Adipose tissue (tissue), 3 donors: Measurements from ENCODE around the gene GLT1D1. TPM values are rescaled to one million over a fixed set of nuclear protein-coding genes. Genes with fewer than 3 reads are reported as not detected.
"Not testable (repeated sequence)": the region's sequence is repeated elsewhere in the genome, so short reads cannot be mapped to it uniquely, and the experiment has no call there.

Experiments used
- H3K27ac ChIP-seq: one replicate; pipeline ENCODE4 v1.5.1; 2013; ENCODE audit warnings: low read depth, low read length
- WGBS, 3 donors: extraction: QIAGEN DNeasy Blood & Tissue Kit; methylation state at CpG; one replicate each; pipeline ENCODE4 v1.1.7; 2013; 5-methylcytosine and 5-hydroxymethylcytosine counted together
- polyA plus RNA-seq, 3 donors: library from polyadenylated mRNA; stranded (reverse); fragments of 200-250 nt; gene quantifications; one replicate each; pipeline ENCODE4 v1.2.3, GENCODE V29; 2013
- donor health status: healthy with polysubstance abuse.
- donor health status: Bipolar disorder and iron deficiency.
- donor health status: healthy.

Gene GLT1D1
- polyA plus RNA-seq, 3 donors: 0.20 to 7.0 (median 3.4) TPM

DNA sequence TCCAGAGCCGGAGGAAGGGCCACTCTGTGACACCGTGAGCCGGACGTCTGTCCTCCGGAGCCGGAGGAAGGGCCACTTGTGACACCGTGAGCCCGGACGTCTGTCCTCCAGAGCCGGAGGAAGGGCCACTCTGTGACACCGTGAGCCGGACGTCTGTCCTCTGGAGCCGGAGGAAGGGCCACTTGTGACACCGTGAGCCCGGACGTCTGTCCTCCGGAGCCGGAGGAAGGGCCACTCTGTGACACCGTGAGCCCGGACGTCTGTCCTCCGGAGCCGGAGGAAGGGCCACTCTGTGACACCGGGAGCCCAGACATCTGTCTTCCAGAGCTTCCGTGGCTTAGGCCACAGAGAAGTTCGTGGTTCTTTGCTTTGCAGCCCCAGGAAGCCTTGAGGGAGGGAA, 6.6 kb upstream of the GLT1D1 start:
- WGBS, 3 donors: 87 to 90% (median 89%) methylated on average over 22 to 27 of the region's 27 CpGs
- not testable (repeated sequence) for H3K27ac ChIP-seq

DNA sequence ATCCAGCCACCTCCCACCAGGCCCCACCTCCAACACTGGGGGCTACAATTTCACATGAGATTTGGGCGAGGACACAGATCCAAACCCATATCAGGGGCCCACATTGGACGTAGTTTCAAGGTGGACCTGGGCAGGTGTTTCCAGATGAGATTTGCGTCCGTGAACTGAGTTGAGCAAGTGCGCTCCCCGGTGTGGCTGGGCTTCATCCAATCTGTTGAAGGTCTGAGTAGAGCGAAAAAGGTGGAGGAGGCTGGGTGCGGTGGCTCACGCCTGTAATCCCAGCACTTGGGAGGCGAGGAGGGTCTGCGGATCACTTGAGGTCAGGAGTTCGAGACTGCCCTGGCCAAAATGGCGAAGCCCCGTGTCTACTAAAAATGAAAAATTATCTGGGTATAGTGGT, 4.9 kb upstream of the GLT1D1 start:
- H3K27ac ChIP-seq: no peak overlapping the region
- WGBS, 3 donors: 92 to 96% (median 96%) methylated on average over 14 of the region's 14 CpGs

DNA sequence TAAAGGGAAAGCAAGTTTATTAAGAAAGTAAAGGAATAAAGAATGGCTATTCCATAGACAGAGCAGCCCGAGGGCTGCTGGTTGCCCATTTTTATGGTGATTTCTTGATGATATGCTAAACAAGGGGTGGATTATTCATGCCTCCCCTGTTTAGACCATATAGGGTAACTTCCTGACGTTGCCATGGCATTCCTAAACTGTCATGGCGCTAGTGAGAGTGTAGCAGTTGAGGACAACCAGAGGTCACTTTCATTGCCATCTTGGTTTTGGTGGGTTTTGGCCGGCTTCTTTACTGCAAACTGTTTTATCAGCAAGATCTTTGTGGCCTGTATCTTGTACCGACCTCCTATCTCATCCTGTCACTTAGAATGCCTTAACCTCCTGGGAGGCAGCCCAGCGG, 3.5 kb upstream of the GLT1D1 start:
- 58 to 65% (median 60%) methylated on average over 6 of the region's 6 CpGs for WGBS, 3 donors
- H3K27ac ChIP-seq: not testable (repeated sequence)

DNA sequence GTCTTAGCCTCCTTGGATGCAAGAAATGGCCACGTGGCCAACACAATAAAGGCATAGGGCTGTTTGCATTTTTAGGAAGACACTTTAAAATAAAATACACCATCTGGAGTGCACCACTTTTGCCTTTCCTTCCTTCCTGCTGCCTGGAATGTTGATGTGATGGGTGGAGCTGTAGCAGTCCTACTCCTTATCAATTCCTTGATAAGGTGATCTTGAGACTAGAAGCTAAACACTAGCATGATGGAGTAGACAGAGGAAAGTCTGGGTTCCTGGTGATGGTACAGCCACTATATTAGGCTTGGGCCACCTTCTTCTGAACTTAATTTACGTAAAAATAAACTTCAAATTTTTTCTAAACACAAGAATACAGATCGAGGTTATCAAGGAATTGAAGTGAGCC, 2.9 kb upstream of the GLT1D1 start:
- 56 to 77% (median 63%) methylated on average over 3 of the region's 3 CpGs for WGBS, 3 donors
- no peak overlapping the region for H3K27ac ChIP-seq

DNA sequence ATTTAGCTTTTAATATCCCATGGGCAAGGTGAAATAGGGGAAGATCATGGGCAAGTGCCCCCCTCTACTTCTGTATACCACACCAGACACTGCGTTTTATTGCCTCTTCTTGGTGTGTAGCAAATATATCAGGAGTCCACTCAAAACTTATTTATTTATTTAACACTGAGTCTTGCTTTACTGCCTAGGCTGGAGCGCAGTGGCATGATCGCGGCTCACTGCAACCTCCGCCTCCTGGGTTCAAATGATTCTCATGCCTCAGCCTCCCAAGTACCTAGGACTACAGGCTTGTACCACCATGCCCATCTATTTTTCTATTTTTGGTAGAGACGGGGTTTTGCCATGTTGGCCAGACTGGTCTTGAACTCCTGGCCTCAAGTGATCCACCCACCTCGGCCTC, 1.8 kb upstream of the GLT1D1 start:
- WGBS, 3 donors: 74 to 88% (median 81%) methylated on average over 7 of the region's 7 CpGs
- not testable (repeated sequence) for H3K27ac ChIP-seq

DNA sequence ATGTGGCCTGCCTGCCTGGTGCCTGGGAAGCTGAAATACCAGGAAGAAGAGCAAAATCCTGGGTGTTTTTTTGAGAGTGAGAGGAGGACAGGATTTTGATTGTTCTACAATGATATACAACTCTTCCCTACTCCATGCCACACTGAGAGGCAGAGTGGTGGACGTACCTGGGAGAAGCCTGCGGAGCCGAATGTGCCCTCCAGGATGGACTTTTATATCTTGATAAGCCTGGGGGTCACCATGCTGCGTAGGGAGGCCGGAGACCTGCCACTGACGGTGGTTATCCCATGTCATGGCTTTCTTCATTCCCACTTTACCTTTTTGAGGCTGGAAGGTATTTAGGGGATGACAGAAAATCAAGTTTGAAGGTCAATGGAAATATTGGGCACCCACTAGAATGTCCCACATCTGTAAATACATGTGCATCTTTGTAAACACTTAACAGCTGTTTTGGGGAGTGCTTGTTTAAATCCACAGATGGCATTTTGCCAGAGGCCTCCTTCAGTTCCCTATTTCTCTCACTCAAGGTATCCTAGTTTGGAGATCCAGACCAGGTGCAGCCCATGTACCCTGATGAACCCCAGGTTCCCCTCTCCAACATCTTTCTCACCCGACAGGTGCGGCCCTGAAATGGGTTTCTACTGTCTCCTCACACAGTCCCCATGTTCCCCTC, 1.1 kb upstream of the GLT1D1 start:
- 68 to 83% (median 81%) methylated on average over 8 of the region's 8 CpGs for WGBS, 3 donors
- H3K27ac ChIP-seq: no peak overlapping the region

DNA sequence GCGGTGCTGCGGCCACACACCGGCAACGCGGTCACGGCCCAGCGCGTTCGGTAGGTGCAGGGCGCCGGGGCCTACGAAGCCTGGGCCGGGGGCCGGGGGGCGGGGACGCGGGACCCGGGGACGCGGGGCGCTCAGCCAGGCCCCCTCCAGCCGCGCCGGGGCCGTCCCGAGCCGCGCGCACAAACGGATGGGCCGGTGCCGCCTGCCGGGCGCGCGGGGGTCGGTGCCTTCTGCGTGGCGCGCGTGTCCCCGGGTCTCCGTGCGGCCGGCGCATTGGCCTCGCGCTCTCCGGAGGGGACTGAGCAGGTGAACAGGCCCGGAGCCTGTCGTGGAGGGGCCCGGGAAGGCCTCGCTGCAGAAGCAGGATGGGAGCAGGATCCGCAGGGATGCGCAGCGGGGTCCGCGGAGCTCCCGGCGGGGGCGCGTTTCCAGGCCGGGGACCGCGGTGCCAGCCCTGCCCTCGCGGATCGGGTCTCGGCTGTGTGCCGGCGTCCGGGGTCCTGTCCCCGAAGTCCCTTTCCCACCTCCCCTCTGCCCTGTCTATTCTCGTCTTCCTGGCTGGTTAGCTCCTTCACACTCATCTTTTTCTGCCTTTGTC, 421 bp downstream of the GLT1D1 start:
- H3K27ac ChIP-seq: no peak overlapping the region
- 1 to 2% (median 2%) methylated on average over 45 to 74 of the region's 74 CpGs for WGBS, 3 donors

DNA sequence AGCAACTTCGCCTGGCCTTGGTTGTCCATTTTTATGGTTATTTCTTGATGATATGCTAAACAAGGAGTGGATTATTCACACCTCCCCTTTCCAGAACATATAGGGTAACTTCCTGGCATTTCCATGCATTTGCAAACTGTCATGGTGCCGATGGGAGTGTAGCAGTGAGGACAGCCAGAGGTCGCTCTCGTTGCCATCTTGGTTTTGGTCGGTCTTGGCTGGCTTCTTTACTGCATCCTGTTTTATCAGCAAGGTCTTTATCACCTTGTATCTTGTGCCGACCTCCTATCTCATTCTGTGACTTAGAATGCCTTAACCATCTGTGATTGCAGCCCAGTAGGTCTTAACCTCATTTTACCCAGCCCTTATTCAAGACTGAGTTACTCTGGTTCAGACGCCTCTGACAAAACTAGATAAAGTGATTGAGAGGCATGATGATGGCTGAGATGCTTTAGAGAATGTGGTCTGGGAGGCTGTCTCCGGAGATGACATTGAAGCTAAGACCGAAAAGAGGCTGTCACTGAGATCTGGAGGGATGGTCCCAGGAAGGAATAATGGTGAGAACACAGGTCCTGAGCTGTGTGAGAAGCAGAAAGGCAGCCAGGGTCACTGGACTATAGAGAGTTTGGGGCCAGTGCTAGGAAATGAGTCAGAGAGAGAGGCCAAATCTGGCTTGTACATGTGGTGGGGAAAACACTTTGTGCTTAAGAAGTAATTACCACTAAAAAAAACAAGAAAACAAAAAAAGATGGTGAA, 2.9 kb downstream of the GLT1D1 start:
- WGBS, 3 donors: 68 to 92% (median 90%) methylated on average over 9 of the region's 9 CpGs
- no peak overlapping the region for H3K27ac ChIP-seq

GRCh38 chr12:128856791-128857078, 3.5 kb downstream of the GLT1D1 start:
- WGBS, 3 donors: 92 to 95% (median 93%) methylated on average over 7 of the region's 7 CpGs
- H3K27ac ChIP-seq: peak overlapping the region; percentile 15

GRCh38 chr12:128857133-128857763, 4.0 kb downstream of the GLT1D1 start:
- peak overlapping the region; percentile 48 for H3K27ac ChIP-seq
- WGBS, 3 donors: 57 to 61% (median 58%) methylated on average over 9 of the region's 9 CpGs

DNA sequence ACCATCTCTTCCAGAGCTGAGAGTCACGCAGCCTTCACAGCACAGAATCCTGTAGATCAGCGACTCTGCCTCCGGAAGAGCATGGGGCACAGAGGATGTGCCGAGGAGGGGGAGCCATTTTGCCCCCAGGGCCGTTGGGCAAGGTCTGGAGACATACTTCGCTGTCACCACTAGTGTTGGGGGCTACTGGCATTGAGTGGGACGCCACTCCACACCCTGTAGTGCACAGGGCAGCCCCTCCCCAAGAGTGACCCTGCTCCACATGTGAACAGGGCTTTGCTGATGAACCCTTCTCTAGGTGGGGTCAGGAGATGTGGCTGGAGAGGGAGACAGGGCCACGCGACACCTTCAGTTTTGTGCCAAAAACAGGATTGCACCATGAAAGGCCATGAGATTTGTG, 6.0 kb downstream of the GLT1D1 start:
- no peak overlapping the region for H3K27ac ChIP-seq
- WGBS, 3 donors: 71 to 86% (median 79%) methylated on average over 9 of the region's 9 CpGs

DNA sequence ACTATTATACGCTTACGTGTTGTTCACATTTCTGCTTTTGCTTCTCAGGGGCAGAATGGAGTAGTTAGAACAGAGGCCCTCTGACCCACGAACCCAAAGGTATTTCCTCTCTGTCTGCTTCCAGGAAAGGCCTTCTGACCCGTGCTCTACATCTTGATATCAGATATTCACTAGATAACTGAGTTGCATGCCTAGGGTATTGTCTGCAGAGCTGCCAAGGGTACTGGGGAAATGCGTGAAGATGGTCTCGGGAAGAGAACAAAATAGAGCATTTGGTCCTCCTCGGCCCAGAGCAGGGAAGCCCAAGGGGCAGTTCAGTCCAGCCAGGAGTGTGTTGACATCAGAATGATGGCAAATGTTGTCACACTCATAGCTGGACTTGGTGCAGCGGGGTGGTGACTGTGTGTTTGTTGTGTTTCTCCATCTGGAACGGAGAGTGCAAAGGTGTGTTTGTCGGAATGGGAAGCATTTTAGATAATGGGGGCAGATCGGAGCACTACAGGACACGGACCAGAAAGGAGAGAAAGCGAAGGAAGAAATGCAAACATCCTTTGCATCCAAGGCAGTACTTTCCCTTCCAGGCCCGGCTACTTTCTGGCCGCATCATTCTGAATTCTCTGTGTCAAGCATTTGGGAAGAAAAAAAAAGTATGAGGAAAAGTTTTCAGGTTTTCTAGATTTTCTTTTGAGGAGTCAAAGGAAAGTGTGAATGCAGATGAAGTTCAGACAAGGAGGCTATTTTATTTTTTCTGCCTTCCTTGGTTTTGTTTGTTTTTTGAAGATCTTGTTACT, 8.1 kb downstream of the GLT1D1 start:
- 45 to 77% (median 73%) methylated on average over 15 of the region's 15 CpGs for WGBS, 3 donors
- no peak overlapping the region for H3K27ac ChIP-seq

GRCh38 chr12:128863957-128864356, 10.7 kb downstream of the GLT1D1 start:
- 67 to 90% (median 77%) methylated on average over 11 of the region's 11 CpGs for whole genome bisulfite sequencing, 3 donors
- H3K27ac ChIP-seq: no peak overlapping the region

GRCh38 chr12:128864516-128865186, 11.4 kb downstream of the GLT1D1 start:
- H3K27ac ChIP-seq: no peak overlapping the region
- 70 to 79% (median 70%) methylated on average over 9 of the region's 9 CpGs for WGBS, 3 donors

GRCh38 chr12:128867466-128867865, 14.2 kb downstream of the GLT1D1 start:
- WGBS, 3 donors: 80 to 87% (median 84%) methylated on average over 13 of the region's 13 CpGs
- H3K27ac ChIP-seq: no peak overlapping the region

DNA sequence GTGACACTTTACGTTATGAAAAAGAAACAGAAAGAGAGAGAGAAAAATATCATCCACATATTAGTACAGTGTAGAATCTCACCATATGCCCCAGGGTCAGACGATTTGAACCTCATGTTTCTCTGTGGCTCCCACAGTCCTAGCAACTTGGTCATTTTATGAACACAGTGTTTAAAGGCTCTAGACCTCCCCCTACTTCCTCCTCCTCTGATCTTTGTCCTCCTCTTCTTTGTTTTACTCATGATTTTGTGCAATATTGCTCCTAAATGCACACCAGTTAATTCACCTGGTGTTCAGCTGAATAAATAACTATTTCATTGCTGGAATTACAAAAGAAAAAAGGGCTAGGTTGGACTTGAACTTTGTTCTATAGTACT, 18.2 kb downstream of the GLT1D1 start:
- H3K27ac ChIP-seq: no peak overlapping the region
- WGBS, 3 donors: 31 to 80% (median 53%) methylated on average over 2 of the region's 2 CpGs

GRCh38 chr12:128872303-128872702, 19.0 kb downstream of the GLT1D1 start:
- H3K27ac ChIP-seq: no peak overlapping the region
- 77 to 86% (median 86%) methylated on average over 5 of the region's 5 CpGs for WGBS, 3 donors

DNA sequence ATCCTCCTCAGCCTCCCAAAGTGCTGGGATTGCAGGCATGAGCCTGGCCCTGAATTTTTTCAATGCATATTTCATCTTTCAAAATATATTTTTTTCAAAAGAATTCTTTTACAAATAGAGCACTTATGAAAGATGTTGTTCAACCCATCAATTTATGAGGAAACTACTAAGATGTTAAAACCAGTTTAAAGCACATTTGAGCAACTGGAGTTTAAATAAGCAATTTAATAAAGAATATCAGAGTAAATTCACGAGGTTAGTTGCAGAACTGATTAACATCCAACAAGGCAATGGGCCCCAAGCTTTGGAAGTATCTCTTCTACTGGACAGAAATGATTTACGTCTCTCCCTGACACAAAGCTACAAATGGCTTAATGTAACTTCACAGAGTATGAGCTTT, 23.3 kb downstream of the GLT1D1 start:
- WGBS, 3 donors: 64 to 76% (median 72%) methylated on average over 2 of the region's 2 CpGs
- H3K27ac ChIP-seq: no peak overlapping the region
